Measurements from ENCODE around the gene C1orf50. TPM values are rescaled to one million over a fixed set of nuclear protein-coding genes. Genes with fewer than 3 reads are reported as not detected.
"Not testable (repeated sequence)": the region's sequence is repeated elsewhere in the genome, so short reads cannot be mapped to it uniquely, and the experiment has no call there.

C1orf50 gene
- total RNA-seq, 2 donors from 2014 or later = 2.0 to 2.1 TPM

GRCh38 chr1:42750041-42750440 lies 17.0 kb upstream of the C1orf50 start:
- ATAC-seq = no peak
- Histone ChIP-seq H3K27me3 (no peaks in the 10 kb centered on the region), H3K27ac (no peak overlapping the region), H3K4me3 (no peak overlapping the region), H3K9me3 (no peaks in the 10 kb centered on the region), H3K4me1 (no peaks in the 10 kb centered on the region), H3K36me3 (replicated peaks in 1 of 2; ENCODE audit: insufficient read depth in 1 of 2, low read depth in 2 of 2) (peaks cover 4 to 13% of the 10 kb centered on the region in 2 donors)
- DNase-seq = no peak
- WGBS, 2 donors = 86 to 89% methylated on average over 12 of the region's 12 CpGs
- no peak for TF ChIP-seq CTCF (IDR thresholded peaks at IDR 0.05)
- no peak for TF ChIP-seq POLR2A (IDR thresholded peaks at IDR 0.05)
- intact Hi-C loops (cut with DNase I) = no loop called here

- H3K27ac ChIP-seq; ATAC-seq; DNase-seq; H3K9me3 ChIP-seq; H3K27me3 ChIP-seq; H3K4me1 ChIP-seq; H3K4me3 ChIP-seq; intact Hi-C loops (cut with DNase I): not testable (repeated sequence)
- peaks cover 4 to 15% of the 10 kb centered on the region in 2 donors for H3K36me3 ChIP-seq (replicated peaks in 1 of 2; ENCODE audit: insufficient read depth in 1 of 2, low read depth in 2 of 2)
- WGBS, 2 donors = 93 to 99% methylated on average over 8 of the region's 8 CpGs
Observed at GRCh38 chr1:42751511-42752070, 15.5 kb upstream of the C1orf50 start.

- Histone ChIP-seq H3K9me3 (no peaks in the 10 kb centered on the region), H3K4me3 (no peak overlapping the region), H3K27me3 (no peaks in the 10 kb centered on the region), H3K36me3 (replicated peaks in 1 of 2; ENCODE audit: insufficient read depth in 1 of 2, low read depth in 2 of 2) (peaks cover 4 to 13% of the 10 kb centered on the region in 2 donors), H3K4me1 (no peaks in the 10 kb centered on the region), H3K27ac (no peak overlapping the region)
- intact Hi-C loops (cut with DNase I) = no loop called here
- no peak for ATAC-seq
- no peak for DNase-seq
- 95 to 96% methylated on average over 5 to 6 of the region's 6 CpGs for WGBS, 2 donors
- no peak for TF ChIP-seq POLR2A (IDR thresholded peaks at IDR 0.05)
- no peak for TF ChIP-seq CTCF (IDR thresholded peaks at IDR 0.05)
Observed at GRCh38 chr1:42752284-42752683, 14.8 kb upstream of the C1orf50 start.

DNA sequence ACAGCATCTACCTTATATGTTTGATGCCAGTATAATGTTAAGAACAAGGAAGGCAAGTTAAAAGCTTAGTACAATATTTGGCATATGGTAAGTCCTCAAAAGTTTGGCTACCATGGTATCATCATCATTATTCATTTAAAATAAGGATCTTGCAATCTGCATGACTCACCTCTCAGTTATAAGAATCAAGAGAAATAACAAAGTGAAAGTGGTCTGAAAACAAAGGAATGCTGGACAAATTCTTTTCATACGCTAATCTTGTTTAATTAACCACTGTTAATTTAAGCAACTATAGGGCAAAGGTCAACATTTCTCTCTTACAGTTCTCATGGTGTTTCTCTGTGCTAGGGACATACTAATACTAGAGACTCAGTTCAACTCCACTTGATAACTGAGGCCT lies 14.0 kb upstream of the C1orf50 start:
- ATAC-seq (no peak), DNase-seq (no peak)
- H3K4me1 ChIP-seq = no peaks in the 10 kb centered on the region
- peaks cover 4 to 15% of the 10 kb centered on the region in 2 donors for H3K36me3 ChIP-seq (replicated peaks in 1 of 2; ENCODE audit: insufficient read depth in 1 of 2, low read depth in 2 of 2)
- H3K4me3 ChIP-seq = no peak overlapping the region
- 73 to 78% methylated on average over 1 of the region's 1 CpG for WGBS, 2 donors
- no peak overlapping the region for H3K27ac ChIP-seq
- intact Hi-C loops (cut with DNase I) = no loop called here
- H3K9me3 ChIP-seq = no peaks in the 10 kb centered on the region
- TF ChIP-seq POLR2A (IDR thresholded peaks at IDR 0.05) (no peak), CTCF (IDR thresholded peaks at IDR 0.05) (no peak)
- no peaks in the 10 kb centered on the region for H3K27me3 ChIP-seq

DNA sequence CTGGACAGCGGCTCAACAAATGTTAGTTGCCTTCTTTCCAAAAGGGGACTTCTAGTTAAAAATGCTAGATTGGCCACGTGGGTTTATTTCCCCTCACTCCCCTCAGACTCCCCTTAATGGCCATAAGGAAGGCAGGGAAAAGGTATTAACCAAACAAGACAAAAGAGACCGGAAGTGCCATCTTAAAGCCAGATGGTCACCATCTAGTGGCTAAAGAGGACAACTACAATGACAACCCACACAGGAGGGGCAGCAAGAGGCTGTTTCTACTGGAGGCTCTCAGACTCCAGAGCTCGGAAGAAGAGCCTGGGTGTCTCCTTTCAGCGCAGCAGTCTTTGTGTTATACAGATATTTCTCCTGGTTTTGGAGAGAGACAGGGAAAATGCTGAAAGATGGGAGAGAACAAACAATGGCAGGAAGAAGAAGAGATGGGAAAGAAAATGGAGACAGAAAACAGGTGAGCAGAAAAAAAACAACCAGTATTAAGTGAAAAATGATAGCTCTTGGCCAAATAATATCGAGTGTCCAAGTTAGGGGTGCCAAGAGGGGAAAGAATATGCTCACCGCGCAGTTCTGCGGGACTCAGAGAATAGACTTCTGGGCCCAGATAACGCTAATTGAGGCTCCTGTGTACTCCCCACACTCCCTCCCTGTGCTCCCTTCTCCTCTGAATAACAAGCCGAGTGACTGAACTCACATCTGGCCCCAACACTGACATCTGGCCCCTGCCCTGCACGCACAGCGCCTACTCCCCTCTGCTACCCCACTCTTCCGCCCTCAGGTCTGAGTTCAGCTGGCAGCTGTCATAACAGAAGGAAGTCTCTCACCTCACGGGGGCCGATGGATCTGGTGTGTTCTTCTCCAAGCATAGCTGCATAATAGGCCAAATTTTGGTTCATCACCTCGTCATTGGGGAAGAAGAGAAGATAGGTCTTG lies 9.8 kb upstream of the C1orf50 start:
- no peaks in the 10 kb centered on the region for H3K4me1 ChIP-seq
- no peaks in the 10 kb centered on the region for H3K9me3 ChIP-seq
- peak; percentile 75 for ATAC-seq
- H3K36me3 ChIP-seq (replicated peaks in 1 of 2; ENCODE audit: insufficient read depth in 1 of 2, low read depth in 2 of 2) = peaks cover 4 to 12% of the 10 kb centered on the region in 2 donors
- intact Hi-C loops (cut with DNase I) = no loop called here
- TF ChIP-seq POLR2A (IDR thresholded peaks at IDR 0.05) (no peak), CTCF (IDR thresholded peaks at IDR 0.05) (peak; percentile 20 to 65 (median 61))
- H3K4me3 ChIP-seq = no peak overlapping the region
- peak in 3 of 4 donors; percentile 21 to 43 (median 23) for DNase-seq
- no peaks in the 10 kb centered on the region for H3K27me3 ChIP-seq
- 74 to 78% methylated on average over 17 of the region's 17 CpGs for WGBS, 2 donors
- H3K27ac ChIP-seq = no peak overlapping the region

Measured in body of pancreas (tissue), 4 donors.